IPS DF 4.7 (cell line): ENCODE data around the gene VPS13D.

ENCODE experiments used
- DNase-seq: peaks from one replicate; pipeline ENCODE4 v3.0.0-alpha.2; 2013; ENCODE audit warnings: low spot score; ENCODE audit errors: extremely low read depth

The VPS13D gene

GRCh38 chr1:12551584-12551983 lies 321.8 kb downstream of the VPS13D start:
- no peak for DNase-seq

- no peak for DNase-seq
These were observed 322.5 kb downstream of the VPS13D start for GRCh38 chr1:12552111-12552888.

GRCh38 chr1:12552951-12553921 lies 323.4 kb downstream of the VPS13D start:
- no peak for DNase-seq

GRCh38 chr1:12553963-12554362 lies 324.1 kb downstream of the VPS13D start:
- no peak for DNase-seq

GRCh38 chr1:12554521-12555305 lies 324.9 kb downstream of the VPS13D start:
- DNase-seq = no peak

GRCh38 chr1:12555411-12556367 lies 325.9 kb downstream of the VPS13D start:
- no peak for DNase-seq

- no peak for DNase-seq
These were observed 326.6 kb downstream of the VPS13D start for GRCh38 chr1:12556368-12556930.

GRCh38 chr1:12556957-12557935 lies 327.4 kb downstream of the VPS13D start:
- DNase-seq = no peak

GRCh38 chr1:12561121-12561520 lies 331.3 kb downstream of the VPS13D start:
- DNase-seq = no peak
